ENCODE measurements around the gene SOX9. TPM values are rescaled to one million over a fixed set of nuclear protein-coding genes. Genes with fewer than 3 reads are reported as not detected.

The SOX9 gene
- total and polyA plus RNA-seq, 2 experiments from 2014 or later: 1.1 to 4.3 TPM

GRCh38 chr17:72119873-72120641 is 763 bp upstream of the SOX9 start:
- TF ChIP-seq, protein P1, sequence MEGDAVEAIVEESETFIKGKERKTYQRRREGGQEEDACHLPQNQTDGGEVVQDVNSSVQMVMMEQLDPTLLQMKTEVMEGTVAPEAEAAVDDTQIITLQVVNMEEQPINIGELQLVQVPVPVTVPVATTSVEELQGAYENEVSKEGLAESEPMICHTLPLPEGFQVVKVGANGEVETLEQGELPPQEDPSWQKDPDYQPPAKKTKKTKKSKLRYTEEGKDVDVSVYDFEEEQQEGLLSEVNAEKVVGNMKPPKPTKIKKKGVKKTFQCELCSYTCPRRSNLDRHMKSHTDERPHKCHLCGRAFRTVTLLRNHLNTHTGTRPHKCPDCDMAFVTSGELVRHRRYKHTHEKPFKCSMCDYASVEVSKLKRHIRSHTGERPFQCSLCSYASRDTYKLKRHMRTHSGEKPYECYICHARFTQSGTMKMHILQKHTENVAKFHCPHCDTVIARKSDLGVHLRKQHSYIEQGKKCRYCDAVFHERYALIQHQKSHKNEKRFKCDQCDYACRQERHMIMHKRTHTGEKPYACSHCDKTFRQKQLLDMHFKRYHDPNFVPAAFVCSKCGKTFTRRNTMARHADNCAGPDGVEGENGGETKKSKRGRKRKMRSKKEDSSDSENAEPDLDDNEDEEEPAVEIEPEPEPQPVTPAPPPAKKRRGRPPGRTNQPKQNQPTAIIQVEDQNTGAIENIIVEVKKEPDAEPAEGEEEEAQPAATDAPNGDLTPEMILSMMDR (IDR thresholded peaks at IDR 0.05; ENCODE audit: low read depth, low read length): no peak
- Histone ChIP-seq H3K4me3 (peak overlapping the region; percentile 40), H3K36me3 (no peaks in the 10 kb centered on the region), H3K4me1 (ENCODE audit: low read depth) (peaks cover 29% of the 10 kb centered on the region), H3K27me3 (peaks cover 81% of the 10 kb centered on the region), H3K27ac (no peak overlapping the region), H3K9me3 (ENCODE audit: low read depth) (no peaks in the 10 kb centered on the region)
- peak; percentile 66 to 84 for DNase-seq (ENCODE audit: low read depth in 1 of 2, low spot score in 1 of 2)

DNA sequence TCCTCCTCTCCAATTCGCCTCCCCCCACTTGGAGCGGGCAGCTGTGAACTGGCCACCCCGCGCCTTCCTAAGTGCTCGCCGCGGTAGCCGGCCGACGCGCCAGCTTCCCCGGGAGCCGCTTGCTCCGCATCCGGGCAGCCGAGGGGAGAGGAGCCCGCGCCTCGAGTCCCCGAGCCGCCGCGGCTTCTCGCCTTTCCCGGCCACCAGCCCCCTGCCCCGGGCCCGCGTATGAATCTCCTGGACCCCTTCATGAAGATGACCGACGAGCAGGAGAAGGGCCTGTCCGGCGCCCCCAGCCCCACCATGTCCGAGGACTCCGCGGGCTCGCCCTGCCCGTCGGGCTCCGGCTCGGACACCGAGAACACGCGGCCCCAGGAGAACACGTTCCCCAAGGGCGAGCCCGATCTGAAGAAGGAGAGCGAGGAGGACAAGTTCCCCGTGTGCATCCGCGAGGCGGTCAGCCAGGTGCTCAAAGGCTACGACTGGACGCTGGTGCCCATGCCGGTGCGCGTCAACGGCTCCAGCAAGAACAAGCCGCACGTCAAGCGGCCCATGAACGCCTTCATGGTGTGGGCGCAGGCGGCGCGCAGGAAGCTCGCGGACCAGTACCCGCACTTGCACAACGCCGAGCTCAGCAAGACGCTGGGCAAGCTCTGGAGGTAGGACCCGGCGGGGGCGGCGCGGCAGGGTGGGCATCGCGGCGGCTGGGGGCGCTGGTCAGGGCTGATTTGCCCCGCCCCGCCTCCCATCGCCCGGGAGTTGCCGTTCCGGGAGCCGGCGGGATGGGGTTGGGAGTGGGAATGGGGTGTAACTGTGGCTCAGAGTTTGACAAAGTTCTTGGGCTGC is 567 bp downstream of the SOX9 start:
- Histone ChIP-seq H3K36me3 (no peaks in the 10 kb centered on the region), H3K27me3 (peaks cover 68% of the 10 kb centered on the region), H3K27ac (no peak overlapping the region), H3K9me3 (ENCODE audit: low read depth) (no peaks in the 10 kb centered on the region), H3K4me3 (peak overlapping the region; percentile 40), H3K4me1 (ENCODE audit: low read depth) (peaks cover 36% of the 10 kb centered on the region)
- TF ChIP-seq, protein P1 (IDR thresholded peaks at IDR 0.05; ENCODE audit: low read depth, low read length): peak; percentile 19
- DNase-seq (ENCODE audit: low read depth in 1 of 2, low spot score in 1 of 2): peak; percentile 64 to 74

- DNase-seq (ENCODE audit: low read depth in 1 of 2, low spot score in 1 of 2): peak in 1 of 2 donors; percentile 63
- peaks cover 60% of the 10 kb centered on the region for H3K27me3 ChIP-seq
These were observed 1.4 kb downstream of the SOX9 start for GRCh38 chr17:72122010-72122764.

DNA sequence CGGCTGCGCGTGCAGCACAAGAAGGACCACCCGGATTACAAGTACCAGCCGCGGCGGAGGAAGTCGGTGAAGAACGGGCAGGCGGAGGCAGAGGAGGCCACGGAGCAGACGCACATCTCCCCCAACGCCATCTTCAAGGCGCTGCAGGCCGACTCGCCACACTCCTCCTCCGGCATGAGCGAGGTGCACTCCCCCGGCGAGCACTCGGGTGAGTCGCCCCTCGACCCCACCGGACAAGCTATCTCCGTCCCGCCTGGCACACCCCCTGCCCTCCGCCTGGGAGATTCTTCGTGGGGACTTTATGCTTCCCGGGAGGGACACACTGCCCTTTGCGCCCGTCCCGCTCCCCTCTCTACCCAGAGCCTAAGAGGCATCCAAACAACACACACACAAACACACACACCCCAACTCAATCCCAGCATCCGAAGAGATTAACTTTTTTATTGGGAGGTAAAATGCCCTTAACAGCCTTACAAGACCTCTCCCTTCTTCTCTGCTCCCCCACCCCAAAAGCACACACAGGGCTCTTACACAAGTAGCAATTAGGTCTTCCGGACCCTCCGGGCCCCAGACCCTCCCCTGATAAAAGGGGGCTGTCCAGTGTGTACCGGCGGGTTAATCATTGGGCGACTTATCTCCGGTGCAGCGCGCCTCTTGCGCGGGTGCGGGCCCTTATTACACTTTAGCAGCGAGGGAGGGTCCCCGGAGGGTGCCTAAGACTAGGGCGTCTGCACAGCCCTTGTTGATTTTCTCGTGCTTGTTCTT is 2.1 kb downstream of the SOX9 start:
- Histone ChIP-seq H3K4me3 (peak overlapping the region; percentile 40), H3K4me1 (ENCODE audit: low read depth) (peaks cover 31% of the 10 kb centered on the region), H3K27me3 (peaks cover 52% of the 10 kb centered on the region), H3K36me3 (no peaks in the 10 kb centered on the region), H3K9me3 (ENCODE audit: low read depth) (no peaks in the 10 kb centered on the region), H3K27ac (no peak overlapping the region)
- TF ChIP-seq, protein P1 (IDR thresholded peaks at IDR 0.05; ENCODE audit: low read depth, low read length): no peak
- peak; percentile 52 to 82 for DNase-seq (ENCODE audit: low read depth in 1 of 2, low spot score in 1 of 2)

More at GRCh38 chr17:72122010-72122764, 1.4 kb downstream of the SOX9 start:
- H3K9me3 ChIP-seq (ENCODE audit: low read depth): no peaks in the 10 kb centered on the region
- TF ChIP-seq, protein P1 (IDR thresholded peaks at IDR 0.05; ENCODE audit: low read depth, low read length): no peak
- no peak overlapping the region for H3K27ac ChIP-seq
- H3K36me3 ChIP-seq: no peaks in the 10 kb centered on the region
- H3K4me1 ChIP-seq (ENCODE audit: low read depth): peaks cover 38% of the 10 kb centered on the region
- H3K4me3 ChIP-seq: peak overlapping the region; percentile 40

All from cardiac muscle cell (in vitro differentiated cells and primary cell).